NCI-H1694 (cell line): ENCODE results near the gene WDR48.

Experiments
- DNase-seq: peaks from one replicate; lab custom pipeline; 2025; lab: John Stamatoyannopoulos, UW

Gene WDR48

DNA sequence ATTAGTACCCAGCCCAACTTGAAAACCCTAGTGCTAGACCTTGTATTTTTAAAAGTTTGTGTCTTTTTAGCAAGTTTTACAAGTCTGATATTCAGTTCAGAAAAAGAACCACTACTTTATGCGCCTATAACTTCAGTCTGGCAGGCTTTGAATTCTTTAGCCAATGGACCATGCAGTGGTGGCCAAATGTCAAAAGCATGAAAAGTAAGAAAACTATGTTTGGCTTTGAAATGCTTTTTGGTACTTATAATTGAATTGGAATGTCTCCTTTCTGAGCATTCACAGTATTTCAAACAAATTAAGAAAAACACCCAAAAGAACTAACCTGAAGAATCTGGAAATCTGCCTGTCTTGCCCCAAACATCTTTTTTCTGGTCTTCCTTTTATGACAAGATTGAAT is 12.8 kb downstream of the WDR48 start:
- no peak for DNase-seq

DNA sequence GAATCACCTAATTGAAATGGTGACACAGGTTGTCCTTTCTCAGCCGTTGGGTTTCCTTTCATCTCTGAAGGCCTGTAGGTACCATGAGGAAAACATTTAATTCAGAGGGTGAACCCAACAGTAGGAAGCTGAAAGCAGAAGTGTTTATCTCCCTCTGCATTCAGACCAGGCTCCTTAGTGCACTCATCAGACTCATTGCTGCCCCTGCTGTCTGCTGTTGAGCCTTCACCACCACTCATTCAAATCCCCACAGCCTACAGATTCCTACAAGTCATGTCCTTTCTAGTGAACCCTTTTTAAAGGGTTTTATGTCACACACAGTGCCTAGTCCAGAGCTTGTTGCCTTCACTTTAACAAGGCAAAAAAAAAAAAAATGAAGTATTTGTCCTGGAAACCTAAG is 13.4 kb downstream of the WDR48 start:
- DNase-seq = no peak

- no peak for DNase-seq
Observed at GRCh38 chr3:39067286-39067685, 15.5 kb downstream of the WDR48 start.

DNA sequence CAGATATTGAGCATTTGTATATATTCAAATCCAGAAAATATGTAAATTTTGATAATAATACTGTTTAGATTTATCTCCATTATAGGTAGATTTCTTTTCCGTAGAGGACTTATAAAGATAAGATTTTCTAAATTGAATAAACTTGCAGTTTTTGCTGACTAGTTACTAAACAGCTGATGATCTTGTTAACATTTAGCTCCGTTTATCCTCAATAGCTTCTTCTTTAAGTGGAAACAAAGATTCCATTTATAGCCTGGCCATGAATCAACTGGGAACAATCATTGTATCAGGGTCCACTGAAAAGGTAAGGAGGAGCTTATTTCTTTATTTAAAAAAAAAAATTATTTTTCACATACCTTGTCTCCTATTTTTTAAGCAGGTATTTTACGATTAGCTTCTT is 16.7 kb downstream of the WDR48 start:
- no peak for DNase-seq

GRCh38 chr3:39075910-39076309 is 24.1 kb downstream of the WDR48 start:
- DNase-seq = no peak

GRCh38 chr3:39079530-39079929 is 27.7 kb downstream of the WDR48 start:
- no peak for DNase-seq

GRCh38 chr3:39080026-39080425 is 28.2 kb downstream of the WDR48 start:
- DNase-seq = no peak

- DNase-seq = no peak
Observed at GRCh38 chr3:39082666-39083313, 31.0 kb downstream of the WDR48 start.

DNA sequence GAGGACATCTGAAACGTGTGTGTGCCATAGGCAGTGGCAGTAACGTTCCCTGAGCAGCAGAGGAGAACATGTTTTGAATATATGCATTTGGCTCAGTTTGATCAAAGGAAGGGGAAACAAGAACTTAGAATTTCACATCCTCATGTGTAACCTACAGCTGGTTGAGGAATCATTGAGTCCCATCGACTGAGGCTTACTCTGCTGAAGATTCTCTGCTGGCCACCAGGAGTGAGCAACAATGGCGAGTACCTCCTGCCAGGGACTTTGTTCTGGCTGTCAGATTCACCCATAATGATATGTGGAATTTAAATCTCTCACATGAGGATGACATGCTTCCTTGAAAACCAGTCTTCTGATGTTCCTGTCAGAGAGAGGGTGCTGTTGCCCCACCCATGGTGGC is 34.3 kb downstream of the WDR48 start:
- DNase-seq = no peak

GRCh38 chr3:39088456-39088855 is 36.6 kb downstream of the WDR48 start:
- no peak for DNase-seq

GRCh38 chr3:39088889-39089288 is 37.1 kb downstream of the WDR48 start:
- no peak for DNase-seq

- DNase-seq = no peak
Observed at GRCh38 chr3:39090922-39091321, 39.1 kb downstream of the WDR48 start.

DNA sequence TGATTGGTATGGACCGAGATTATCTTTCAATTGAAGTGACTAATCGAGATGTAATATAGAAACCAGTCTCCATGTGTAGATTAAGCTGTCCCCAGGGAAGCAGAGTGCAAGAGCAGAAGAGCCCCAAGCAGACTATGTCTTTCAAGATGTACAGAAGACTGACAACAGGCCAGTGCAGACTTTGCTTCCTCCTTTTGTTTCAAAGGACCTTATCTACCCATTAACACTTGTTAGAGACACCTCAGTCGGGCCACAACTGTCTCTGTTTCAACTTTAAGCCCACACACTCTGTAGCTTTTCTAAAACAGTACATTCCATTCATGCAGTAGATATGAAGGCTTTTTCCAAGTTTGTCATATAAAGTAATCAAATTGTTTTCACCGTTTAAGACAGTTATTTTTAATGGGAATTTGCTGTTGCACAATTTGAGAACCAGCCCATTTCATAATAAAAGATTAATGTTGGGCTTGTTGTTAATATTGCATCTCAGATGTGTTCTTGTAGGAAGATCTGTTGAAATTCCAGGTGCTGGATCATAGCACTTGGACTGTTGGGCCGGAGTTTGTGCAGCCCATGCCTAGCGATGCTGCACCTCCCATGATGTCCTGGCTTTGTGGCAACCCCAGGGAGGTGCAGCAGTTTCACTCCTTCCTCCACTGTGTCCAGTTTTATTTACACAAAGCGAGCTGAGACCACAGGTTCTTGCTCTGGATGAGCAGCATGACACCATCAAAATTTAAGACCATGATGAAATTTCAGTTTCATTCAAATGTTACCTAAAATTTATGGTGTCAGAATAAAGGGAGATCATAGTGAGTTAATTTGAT is 43.2 kb downstream of the WDR48 start:
- no peak for DNase-seq

- no peak for DNase-seq
Observed at GRCh38 chr3:39095778-39096177, 44.0 kb downstream of the WDR48 start.

- no peak for DNase-seq
Observed at GRCh38 chr3:39096775-39097174, 45.0 kb downstream of the WDR48 start.

GRCh38 chr3:39097716-39098472 is 46.1 kb downstream of the WDR48 start:
- no peak for DNase-seq

DNA sequence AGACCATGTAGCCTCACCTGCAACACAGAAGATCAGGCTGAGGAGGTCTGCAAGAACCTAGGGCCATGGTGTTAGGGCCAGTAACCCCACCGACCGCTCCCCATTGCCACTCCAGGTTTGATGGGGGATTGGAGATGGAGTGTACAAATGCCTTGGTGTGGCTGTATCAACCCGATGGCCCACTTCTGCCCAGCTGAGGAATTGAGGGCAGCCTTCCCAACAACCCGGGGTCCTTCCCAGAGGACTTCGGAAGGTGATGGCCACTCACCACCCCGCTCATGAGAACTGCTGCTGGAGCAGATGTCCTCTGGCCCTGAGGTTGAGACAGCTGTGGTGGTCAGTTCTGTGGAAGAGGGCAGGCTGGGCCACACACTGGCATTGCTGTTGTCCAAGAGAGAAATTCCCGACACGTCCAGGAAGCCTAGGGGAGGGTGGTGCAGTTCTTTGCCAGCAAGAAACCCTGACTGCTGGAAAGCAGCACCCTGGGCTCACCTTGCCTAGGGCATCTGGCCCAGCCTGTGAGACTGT is 46.7 kb downstream of the WDR48 start:
- no peak for DNase-seq

- no peak for DNase-seq
Observed at GRCh38 chr3:39099242-39099641, 47.4 kb downstream of the WDR48 start.

DNA sequence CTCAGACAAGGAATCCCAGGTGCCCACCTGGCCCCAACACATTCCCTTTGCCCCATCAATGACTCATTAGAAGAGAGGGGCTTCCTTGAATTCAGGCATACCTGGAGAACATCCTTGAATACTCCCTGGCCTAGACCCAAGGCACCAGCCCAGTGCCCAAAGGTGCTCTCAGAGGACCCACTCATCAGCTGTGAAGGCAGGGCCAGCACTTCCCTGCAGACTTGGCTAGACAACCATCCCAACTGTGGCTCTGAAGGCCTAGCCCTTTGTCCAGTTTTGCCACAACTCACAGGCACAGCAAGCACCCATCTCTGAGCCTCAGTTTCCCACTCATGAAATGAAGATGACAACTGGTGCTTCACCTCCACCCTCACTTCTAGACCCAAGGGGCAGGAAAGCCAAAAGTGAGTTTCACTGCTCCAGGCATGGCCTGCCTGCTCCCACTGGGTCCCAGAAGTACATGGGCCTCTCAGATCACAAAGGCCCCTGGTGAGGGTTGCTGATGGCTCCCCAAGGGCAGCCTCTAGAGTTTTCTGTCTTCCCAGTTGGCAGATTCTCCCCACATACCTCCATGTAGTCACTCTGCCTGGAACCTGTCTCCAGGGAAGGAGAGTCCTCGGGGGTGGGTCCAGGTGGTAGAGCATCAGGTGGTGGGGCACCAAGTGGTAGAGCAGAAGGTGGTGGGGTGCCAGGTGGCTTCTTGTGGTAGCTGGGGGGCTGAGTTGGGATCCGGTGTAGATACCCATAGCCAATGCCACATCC is 48.1 kb downstream of the WDR48 start:
- no peak for DNase-seq

- no peak for DNase-seq
Observed at GRCh38 chr3:39100500-39100886, 48.7 kb downstream of the WDR48 start.

DNA sequence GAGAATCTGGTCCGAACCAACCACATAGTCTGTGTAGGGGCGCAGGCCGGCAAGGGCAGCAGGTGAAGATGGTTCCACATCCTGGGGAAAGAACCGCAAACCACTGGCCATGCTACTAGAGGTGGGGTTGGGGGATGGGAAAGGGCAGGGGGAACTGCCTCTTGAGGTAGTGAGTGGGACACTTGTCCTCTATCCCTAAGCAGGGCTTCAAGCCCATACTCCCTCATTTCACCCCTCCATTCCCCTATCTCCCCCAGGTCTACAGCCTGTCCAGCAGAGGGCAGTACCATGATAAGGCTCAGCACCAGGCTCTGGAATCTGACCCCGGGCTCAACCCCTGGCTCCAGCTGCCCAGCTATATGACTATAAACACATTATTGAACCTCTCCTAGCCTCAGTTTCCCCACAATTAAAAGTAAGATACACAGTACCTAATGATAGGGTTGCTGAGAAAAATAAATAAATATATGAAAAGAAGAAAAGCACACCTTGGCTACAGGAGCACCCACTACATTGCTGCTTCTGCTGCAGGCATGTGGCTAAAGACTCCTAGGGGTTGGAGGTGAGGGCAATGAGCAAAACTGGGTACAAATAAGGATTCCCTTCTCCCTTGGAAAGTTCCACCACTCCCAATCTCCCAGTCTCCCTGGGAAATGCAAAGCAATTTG is 49.3 kb downstream of the WDR48 start:
- no peak for DNase-seq
